NCI-H748 (cell line): ENCODE data around the gene LRIG2.
"Not testable (repeated sequence)": the region's sequence is repeated elsewhere in the genome, so short reads cannot be mapped to it uniquely, and the experiment has no call there.

Experiments
- DNase-seq: peaks from one replicate; lab custom pipeline; 2025; ENCODE audit not compliant: unreplicated experiment; lab: John Stamatoyannopoulos, UW

Gene LRIG2

DNA sequence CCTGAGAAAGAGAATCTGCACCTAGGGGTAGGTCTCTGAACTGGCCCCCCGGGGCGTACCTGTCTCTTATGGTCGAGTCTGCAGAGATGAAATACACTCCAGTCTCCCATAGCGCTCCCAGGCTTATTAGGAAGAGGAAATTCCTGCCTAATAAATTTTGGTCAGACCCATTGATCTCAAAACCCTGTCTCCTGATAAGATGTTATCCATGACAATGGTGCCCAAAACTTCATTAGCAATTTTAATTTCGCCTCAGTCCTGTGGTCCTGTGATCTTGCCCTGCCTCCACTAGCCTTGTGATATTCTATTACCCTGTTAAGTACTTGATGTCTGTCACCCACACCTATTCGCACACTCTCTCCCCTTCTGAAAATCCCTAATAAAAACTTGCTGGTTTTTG, 85.7 kb downstream of the LRIG2 start:
- not testable (repeated sequence) for DNase-seq

DNA sequence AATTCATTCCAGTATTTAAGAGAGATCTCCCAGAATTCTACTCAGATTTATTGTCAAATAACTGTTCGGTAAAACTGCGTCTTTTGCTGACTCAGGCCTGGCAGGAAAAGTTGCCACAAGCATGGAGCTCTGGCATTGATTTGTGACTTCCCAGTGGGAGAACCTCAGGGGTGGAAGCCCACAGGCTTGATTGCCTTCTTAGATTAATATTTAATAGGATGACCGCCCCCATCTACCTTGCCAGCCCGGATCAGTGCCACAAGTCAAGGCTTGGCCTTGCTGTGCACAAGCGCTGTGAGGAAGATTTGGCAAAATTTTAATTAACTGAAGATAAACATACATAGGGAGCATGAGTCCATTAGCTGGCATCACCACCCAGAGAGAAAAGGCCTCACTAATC, 93.5 kb downstream of the LRIG2 start:
- DNase-seq = no peak

DNA sequence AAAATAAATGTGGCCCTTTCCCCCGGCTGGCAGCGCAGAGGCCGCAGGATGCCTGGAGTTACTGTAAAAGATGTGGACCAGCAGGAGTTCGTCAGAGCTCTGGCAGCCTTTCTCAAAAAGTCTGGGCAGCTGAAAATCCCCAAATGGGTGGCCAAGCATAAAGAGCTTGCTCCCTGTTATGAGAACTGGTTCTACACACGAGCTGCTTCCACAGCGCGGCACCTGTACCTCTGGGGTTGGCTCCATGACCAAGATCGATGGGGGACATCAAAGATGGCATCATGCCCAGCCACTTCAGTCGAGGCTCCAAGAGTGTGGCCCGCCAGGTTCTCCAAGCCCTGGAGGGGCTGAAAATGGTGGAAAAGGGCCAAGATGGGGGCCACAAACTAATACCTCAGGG, 95.9 kb downstream of the LRIG2 start:
- DNase-seq = no peak

DNA sequence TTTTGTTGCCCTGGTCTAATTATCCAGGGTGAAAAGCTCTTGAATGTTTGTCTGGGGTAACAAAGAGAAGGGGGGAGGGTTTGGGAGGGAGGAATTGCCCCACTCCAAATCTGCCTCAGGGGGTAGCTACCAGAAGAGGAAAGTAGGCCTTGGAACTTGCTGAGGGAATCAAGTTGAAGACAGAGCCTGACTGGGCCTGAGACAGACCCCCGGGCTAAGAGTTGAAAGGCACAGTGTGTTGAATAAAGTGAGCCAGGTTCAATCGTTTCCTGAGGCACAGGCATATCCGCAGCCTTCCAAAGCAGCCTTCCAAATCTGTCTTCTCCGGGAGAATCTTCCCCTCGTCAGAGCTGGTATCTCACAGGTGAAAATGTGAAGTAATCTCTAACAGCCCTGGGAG, 96.6 kb downstream of the LRIG2 start:
- no peak for DNase-seq

DNA sequence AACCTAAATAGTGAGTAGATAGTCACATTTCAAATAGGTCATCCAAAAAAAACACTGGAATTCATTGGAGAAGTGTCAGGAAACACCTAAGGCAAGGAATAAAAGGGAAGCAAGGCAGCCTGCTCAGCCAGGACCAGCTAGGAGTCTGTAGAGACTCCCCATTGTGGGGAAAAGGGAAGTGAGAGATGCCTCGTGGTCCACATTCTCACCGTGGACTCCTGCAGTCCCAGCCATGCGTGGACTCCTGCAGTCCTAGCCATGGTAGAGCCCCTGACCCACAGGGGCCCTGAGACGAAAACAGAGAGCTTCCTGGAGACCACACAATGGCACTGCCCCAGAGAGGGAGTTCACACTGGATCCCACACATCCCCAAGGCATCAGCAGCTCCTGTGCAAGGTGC, 97.5 kb downstream of the LRIG2 start:
- DNase-seq = no peak

DNA sequence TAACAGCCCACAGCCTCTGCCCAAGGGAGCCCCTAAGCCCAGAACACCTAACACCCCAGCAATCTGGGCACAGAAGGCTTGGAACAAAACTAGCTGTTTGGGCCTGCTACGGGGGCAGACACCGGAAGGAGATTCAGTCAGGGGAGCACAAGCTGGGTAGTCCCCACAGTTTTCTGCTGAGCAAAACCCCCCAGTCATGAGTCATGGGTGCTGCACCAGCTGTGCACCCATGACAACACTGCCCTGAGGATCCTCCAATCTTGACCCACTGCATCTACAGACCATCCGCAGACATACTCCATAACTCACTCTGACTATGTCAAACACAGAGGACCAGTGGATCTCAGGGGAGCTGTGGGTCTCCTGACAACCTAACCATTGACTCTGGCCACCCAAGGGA, 105.1 kb downstream of the LRIG2 start:
- DNase-seq = no peak

DNA sequence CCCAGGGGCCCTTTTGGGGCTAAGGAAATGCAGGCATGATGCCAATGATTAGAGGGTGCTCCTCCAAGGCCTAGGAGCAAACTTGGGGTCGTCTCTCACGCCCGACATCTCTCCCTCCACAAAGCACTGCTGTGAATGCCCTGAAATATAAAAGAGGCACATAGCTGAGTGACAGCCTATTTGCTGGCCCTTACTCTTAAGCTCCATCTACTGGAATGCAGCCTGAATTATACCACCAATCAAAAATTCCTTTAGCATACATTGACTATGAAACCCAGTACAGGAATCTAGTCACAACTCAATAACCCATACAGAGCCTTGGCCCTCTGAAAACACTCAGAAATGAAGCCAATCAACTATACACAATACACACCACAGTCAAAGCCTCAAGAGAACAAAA, 105.5 kb downstream of the LRIG2 start:
- DNase-seq = no peak
